HG03378 (cell line): ENCODE results near the gene VMP1.

Source experiments
- ATAC-seq: cut with Tn5 transposase; IDR thresholded peaks from one replicate; pipeline ENCODE4 v1.9.1; 2021; ENCODE audit warnings: mild to moderate bottlenecking, moderate library complexity; ENCODE audit not compliant: unreplicated experiment

Gene VMP1

DNA sequence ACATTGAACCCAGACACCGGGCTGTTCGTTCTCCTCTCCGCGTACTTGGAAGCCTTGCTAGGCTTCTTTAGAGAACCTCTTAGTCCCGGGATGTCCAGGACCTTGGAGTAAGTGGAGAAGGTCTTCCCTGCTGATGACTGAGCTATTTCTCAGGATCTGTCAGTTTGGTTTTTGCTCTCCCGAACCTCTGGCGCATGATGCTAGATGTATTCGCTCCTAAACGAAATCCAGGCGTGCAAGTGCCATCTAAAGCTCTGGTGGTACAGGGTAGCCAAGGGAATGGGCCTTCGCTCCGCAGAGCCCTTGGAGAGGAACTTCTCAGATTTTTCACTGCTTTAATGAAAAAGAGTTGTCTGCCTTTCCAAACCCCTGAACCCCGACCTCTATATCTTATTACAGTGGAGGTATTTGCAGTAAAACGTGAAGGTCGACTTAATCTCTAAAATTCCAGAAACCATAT is 547 bp downstream of the VMP1 start:
- ATAC-seq: no peak

DNA sequence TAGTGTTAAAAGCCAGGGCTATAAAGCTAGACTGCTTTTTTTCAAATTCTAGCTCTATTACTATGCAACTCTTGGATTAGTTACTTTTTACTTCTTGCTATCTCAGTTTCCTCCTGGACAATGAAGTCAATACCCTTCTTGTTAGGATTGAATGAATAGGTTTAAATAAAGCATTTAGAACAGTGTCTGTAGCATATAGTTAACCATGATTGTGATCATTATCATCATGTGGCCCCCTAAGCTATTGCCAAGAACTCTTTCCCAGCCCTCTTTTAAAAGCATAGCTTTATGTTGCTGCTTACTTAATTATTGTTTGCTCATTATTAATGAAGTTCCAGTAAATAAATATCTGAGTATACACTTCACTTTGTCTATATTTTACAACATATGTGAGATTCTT is 4.5 kb downstream of the VMP1 start:
- ATAC-seq: no peak

DNA sequence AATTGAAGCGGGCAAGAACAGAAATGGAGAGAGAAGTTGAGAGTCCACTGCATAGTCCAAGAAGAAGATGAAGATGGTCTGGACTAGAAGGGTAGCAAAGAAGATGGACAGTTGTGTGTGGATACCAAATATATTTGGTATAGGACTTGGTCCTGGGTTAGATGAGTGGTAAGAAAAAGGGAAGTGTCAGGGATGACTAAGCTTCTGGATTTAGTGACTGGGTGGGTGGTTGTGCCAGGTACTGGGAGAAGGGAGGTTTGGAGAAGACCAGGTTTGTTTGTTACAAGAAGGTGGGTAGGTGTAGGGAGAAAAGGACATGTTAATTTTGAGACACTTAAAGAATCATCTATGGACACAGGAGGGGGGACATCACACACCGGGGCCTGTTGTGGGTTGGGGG is 5.4 kb downstream of the VMP1 start:
- no peak for ATAC-seq

DNA sequence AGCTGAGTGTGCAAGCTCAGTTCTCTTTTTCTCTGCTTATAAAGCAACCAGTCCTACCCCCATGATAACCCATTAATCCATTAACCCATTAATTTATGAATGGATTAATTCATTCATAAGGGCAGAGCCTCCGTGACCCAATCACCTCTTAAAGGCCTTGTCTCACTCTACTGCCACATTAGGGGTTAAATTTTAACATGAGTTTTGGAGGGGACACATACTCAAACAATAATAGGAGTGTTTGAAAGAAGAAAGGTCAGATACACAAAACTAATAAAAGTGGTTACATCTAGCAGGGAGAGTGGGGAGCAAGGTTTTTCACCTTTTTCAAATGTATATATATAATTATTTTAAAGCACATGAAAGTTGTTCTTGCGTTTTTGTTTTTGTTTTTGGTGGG is 6.8 kb downstream of the VMP1 start:
- ATAC-seq: no peak

DNA sequence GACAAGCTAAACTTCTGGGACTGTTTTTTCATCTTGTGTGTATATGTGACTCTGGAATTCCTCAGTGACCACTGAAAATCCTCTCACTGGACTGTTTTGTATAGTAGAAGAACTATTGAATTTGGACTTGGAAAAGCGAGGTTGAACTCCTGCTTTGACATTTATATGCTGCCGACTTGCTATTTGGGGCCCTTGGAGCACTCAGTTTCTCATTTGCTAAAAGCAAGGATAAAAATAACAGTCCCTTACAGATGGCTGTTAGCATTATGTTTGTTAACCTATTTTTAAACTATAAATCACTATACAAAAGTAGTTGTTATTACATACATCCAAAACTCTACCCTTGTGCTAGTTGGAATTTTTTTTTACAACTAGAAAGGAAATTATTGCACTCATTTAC is 9.0 kb downstream of the VMP1 start:
- no peak for ATAC-seq

DNA sequence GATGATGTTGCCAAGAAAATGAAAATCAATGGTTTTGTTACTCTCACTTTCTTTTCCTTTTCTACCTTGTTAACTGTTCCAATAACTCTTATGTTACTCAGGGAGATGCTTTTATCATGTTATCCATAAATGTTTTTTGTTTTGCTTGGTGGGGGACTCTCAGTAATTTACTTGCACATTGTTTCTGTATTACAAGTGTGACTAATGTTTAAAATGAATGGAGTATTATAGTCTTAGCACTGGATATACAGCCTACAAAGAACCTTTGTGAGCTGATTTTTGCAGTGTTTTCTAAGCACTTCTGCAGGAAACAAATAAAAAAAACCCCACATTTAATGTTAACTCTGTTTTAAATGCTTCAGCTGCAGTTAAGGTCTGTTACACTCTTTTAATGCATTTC is 12.1 kb downstream of the VMP1 start:
- no peak for ATAC-seq

DNA sequence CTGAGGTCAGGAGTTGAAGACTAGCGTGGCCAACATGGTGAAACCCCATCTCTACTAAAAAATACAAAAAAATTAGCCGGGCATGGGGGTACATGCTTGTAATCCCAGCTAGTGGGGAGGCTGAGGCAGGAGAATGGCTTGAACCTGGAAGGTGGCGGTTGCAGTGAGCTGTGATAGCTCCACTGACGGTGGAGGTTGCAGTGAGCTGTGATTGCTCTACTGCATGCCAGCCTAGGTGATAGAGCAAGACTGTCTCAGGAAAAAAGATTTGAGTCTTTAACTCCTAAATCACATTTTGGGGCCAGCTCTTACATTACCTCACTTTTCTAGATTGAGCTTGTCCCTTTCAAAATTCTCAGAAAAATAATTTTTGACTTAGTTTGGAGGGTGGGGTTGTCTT is 15.2 kb downstream of the VMP1 start:
- ATAC-seq: no peak

DNA sequence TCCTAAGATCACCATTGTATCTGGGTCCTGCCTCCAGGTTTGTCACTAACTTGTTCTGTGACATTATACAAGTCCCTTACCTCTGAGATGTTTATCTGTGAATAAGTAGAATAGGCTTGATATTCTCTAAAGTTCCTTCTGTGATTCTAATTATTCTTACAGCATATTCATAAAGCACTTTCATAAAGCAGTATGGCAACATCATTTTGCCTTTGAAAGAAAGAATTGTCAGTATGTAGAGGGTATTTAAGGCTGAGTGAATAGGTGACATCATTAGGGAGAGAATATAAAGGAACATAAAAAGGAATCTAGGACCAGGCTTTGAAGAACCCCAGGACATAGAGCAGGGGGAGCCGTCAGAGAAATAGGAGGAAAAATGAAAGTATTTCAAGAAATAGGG is 15.6 kb downstream of the VMP1 start:
- no peak for ATAC-seq

DNA sequence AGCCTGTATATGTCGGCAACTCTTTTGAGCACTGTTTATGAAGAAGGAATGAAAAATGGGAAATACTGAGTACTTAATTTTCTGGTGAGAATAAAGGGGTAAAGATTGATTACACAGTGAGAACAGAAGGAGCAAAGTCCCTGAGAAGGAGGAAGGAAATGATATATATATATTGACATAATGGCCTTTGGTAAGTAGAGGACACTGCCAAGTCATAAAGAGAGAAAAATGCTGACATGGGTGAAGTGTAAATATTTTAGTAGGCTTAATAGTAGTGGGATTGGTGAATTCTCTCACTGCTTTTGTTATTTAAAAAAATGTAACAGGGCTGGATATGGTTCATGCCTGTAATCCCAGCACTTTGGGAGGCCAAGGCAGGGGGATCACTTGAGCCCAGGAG is 16.2 kb downstream of the VMP1 start:
- ATAC-seq: no peak

DNA sequence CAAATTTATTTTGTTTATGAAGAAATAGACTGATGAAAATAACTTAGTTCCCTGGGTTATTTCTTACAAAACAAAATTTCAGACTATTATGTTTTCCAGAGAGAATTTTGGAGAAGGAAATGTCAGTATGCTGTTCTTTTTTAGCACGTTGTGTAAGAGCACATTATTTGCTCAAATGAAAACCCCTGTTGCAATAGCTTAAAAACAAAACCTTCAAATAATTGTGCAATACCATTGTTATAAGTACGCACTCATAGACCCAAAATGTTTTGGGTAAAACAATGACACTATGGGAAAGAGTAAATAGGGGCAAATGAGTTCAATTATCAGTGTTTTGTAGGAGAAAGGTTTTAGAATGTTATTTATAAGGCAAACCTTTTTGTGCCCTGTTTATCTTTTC is 18.2 kb downstream of the VMP1 start:
- no peak for ATAC-seq

DNA sequence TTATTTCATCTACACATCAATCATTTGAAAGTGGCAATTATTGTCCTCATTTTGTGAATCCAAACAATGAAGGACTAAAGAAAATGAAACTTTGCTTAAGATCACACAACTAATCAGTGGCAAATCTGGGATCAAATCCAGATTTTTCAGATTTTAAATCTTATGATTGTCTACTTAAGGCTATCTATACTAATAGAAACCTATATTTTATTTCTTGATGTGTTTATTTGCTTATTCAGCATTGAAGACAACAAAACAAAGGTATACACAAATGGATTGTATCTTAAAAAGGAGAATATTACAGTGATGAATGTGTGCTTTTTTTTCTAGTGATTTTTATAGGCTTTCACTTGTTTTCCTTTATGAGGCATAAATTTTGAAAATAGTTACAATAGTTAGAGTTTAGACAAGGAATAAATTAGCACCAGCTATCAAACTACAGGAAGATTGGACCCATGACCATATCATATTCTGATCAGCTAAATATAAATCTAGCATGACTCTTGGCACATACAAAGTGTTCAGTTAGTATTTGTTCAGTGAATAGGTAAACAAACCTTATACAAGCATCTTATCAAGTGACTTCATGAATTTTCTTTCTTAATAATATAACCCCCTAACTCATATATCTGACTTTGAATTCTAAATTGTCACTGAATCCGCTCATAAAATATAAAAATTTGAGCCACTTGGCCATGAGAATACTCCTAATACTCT is 20.5 kb downstream of the VMP1 start:
- no peak for ATAC-seq

DNA sequence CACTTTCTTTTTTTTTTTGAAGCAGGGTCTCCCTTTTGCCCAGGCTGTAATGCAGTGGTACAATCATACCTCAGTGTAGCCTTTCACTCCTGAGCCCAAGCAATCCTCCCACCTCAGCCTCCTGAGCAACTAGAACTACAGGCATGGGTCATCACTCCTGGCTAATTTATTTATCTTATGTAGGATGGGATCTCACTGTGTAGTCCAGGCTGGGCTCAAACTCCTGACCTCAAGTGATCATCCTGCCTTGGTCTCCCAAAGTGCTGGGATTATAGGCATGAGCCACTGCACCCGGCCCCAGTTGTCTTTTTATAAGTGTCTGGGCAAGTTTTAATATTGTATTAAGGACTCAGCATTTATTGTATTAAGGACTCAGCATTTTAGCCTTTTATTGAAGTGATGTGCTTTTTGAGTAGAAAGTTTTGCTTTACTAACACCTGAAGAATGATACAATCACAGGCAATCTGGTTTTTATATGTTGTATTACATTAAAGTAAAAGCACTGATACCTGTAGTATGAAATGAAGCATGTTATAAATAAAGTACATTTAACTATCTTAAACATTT is 22.9 kb downstream of the VMP1 start:
- no peak for ATAC-seq

DNA sequence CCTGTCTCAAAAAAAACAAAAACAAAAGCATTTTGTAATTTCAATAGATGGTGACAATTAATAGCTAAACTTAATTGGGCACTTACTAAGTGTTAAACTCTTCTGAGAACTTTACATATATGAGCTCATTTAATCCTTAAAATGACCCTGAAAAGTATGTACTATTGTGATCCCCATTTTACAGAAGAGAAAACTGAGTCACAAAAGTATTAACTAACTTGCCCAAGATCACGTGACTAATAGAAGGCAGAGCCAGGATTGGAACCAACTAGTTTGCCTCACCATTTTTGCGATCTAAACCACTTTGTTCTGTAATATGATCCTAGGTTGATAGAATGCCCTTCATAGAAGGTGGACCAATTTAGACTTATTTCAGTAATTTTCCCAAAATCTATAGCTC is 26.2 kb downstream of the VMP1 start:
- no peak for ATAC-seq

DNA sequence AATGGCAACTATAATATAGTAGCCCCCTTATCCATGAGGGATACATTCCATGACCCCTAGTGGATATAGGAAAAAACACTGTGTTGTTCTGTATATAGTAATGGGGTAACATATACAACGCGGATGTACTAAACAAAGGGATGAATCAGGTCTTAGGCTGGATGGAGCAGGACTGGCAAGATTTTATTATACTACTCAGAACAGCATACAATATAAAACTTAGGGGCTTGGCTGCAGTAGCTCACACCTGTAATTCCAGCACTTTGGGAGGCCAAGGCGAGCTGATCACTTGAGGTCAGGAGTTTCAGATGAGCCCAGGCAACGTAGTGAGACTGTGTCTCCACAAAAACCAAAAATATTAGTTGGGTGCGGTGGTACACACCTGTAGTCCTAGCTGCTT is 26.8 kb downstream of the VMP1 start:
- ATAC-seq: no peak

DNA sequence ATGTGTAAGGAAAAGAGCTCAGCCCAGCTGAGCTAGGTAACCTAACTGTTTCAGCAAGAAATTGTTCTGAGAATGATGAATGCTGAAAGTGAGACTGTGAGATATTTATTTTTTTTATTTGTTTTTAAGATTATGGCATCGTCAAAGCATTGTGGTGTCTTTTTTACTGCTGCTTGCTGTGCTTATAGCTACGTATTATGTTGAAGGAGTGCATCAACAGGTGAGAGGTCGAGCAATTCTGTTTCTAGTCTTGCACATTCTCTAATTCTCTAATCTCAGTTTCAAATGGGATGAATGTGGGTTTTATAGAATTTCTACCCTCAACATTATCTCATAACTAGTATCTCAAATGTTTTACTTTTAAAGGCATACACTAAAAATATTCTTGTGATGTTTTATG is 29.9 kb downstream of the VMP1 start:
- ATAC-seq: no peak

DNA sequence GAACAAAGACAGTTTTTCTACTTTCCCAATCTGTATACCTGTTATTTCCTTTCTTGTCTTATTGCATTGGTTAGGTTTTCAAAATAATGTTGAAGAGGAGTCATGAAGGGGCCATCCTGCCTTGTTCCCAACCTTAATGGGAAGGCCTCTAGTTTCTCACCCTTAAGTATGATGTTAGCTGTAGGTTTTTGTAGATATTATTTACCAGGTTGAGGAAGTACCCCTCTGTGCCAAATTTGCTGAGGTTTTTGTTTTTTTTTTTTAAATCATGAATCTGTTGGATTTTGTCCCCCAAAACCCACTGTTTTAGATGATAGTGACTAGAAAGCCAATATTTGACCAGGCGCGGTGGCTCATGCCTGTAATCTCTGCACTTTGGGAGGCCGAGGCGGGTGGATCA is 36.4 kb downstream of the VMP1 start:
- no peak for ATAC-seq

DNA sequence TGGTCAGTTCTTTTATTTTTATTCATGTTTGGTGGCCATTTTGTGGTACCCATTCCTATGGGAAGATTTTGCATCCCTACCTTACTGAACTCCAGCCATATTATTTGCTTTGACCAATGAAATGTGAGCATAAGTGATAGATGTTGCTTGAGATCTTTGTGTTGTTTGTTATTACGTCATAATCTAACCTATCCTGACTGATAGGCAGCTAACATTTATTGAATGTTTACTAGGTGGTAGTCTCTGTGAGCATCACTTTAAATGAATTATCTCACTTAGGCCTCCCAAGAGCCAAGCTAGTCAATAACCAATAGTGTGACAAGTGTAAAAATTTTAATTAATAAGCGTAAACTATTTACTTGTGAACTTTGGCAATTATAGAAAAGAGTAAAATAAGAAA is 37.6 kb downstream of the VMP1 start:
- no peak for ATAC-seq

DNA sequence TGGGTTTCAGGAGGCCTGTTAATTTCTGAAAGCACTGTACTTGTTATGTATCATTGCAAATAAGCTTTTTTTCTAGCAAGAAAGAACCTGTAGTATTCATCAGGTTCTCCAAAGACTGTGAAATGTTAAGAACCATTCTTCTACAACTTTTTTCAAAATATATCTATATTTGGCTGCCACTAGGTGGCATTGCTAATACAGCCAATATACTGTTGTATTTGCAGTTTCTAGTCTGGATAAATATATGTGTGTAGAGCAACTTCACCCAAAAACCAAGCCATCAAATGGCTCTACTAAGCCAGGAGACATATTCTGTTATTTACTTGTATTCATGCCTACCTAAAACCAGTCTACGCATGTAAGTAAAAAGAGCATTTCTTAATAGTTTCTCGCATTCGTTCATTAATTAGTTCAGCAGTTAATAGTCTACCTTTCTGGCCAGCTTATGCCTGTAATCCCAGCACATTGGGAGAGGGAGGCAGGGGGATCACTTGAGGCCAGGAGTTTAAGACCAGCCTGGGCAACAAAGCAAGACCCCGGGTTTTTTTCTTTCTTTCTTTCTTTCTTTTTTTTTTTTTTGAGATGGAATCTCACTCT is 39.5 kb downstream of the VMP1 start:
- ATAC-seq: no peak

DNA sequence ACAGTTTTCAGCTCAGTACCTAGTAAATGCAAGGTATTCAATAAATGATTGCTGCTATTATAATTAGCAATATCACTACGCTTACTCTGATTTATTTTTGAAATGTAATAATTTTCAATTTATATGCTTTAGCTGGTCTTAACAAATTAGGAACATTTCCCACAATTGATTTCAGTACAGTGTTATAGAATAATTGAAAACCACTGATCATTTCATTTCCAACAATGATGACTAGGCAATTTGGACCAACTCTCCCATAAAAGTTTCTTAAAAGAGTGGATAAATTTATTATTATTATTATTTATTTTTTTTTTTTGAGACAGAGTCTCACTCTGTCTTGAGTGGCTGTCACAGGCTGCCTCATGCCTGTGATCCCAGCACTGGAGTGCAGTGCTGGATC is 41.1 kb downstream of the VMP1 start:
- ATAC-seq: no peak

DNA sequence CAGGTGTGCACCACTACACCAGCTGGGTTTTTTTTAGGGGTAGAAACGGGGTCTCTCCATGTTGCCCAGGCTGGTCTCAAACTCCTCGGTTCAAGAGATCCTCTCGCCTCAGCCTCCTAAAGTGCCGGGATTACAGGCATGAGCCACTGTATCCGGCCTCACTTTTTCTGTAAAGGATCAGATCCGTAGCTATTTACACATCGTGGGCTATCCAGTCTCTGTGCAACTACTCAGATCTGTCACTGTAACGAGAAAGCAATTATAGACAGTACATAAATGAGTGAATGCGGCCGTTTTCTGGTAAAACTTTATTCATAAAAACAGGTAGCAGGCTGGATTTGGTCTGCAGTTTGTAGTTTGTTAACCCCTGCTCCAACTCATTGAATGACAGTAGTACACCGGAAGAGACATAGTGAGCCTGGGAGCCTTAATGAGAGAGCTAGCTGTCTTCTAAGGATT is 44.5 kb downstream of the VMP1 start:
- ATAC-seq: no peak

DNA sequence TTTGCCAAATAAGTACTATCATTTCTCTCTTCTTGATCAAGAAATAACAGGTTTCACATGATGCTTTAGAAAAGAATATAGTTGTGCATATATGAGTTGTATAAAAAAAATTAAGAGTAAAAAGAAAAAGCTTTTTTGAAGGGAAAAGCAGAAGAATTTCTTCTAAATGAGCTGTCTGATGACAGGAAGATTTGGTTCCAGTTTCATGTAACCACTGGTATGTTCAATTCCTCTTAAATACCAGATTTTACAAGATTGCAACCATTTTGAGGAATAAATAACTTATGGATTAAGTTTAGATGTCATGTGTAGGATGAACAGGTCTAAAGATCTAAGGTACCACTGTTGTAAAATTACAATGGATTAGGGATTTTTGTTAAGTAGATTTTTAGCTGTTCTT is 45.0 kb downstream of the VMP1 start:
- no peak for ATAC-seq

DNA sequence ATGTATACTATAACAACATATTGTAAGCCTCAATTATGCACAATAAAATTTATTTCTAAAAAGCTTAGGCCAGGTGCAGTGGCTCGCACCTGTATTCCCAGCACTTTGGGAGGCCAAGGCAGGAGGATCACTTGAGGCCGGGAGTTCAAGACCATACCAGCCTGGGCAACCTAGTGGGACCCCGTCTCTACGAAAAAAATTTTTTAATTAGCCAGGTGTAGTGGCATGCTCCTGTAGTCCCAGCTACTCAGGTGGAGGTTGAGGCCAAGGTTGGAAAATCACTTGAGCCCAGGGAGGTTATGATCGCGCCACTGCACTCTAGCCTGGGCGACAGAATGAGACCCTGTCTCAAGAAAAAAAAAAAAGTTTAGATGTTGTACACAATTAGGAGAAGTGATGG is 45.5 kb downstream of the VMP1 start:
- no peak for ATAC-seq
